Sigmoid colon (tissue), 4 donors: ENCODE results near the gene LRRIQ3.

Experiments
- EP300 ChIP-seq, 4 donors: sonication (generic); formaldehyde crosslinking; IDR thresholded peaks; one replicate each; pipeline ENCODE4 v1.6.1; 2017; ENCODE audit warnings: antibody characterized with exemption in 4 of 4
- POLR2A ChIP-seq, 2 donors: fragments of 450-650 bp; IDR thresholded peaks; one replicate each; pipeline ENCODE4 v1.6.1; 2016; ENCODE audit warnings: antibody characterized with exemption in 2 of 2, mild to moderate bottlenecking in 2 of 2, moderate library complexity in 2 of 2

- TF ChIP-seq EP300 (IDR thresholded peaks at IDR 0.05) (no peak), POLR2A (IDR thresholded peaks at IDR 0.05) (no peak)
These were observed 192.4 kb downstream of the LRRIQ3 start for GRCh38 chr1:74005533-74005932.
